ENCODE measurements around the gene ESRRA. TPM values are rescaled to one million over a fixed set of nuclear protein-coding genes. Genes with fewer than 3 reads are reported as not detected.
A peak's percentile ranks its signal among the peaks of the same experiment; 100 is the strongest.

The ESRRA gene
- polyA plus RNA-seq, 1 donor (not counting 4 experiments of a cell fraction or from before 2014, with no cell fraction given), result 20.8 TPM

DNA sequence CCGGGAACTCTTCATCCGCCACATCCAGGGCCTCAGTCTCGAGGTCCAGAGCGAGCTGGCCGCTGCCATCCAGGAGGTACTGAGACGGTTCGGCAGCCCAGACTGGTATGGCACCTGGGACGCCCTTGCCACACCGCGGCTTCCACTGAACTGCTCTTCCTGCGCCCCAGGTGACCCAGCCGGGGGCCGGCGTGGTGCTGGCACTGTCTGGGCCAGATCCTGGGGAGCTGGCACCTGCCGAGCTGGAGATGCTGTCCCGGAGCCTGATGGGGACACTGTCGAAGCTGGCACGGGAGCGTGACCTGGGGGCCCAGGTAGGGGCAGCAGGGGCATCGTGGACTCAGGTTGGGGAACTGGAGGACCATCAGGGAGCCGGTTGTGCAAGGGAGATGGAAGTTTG is 36.1 kb downstream of the ESRRA start:
- H4K20me1 ChIP-seq (ENCODE audit: control insufficient read depth, extremely low read depth, insufficient read depth, low read length), result no peaks in the 10 kb centered on the region
- no peak for TF ChIP-seq EZH2 (IDR thresholded peaks at IDR 0.05; ENCODE audit: low read length)
- TF ChIP-seq, protein P1, sequence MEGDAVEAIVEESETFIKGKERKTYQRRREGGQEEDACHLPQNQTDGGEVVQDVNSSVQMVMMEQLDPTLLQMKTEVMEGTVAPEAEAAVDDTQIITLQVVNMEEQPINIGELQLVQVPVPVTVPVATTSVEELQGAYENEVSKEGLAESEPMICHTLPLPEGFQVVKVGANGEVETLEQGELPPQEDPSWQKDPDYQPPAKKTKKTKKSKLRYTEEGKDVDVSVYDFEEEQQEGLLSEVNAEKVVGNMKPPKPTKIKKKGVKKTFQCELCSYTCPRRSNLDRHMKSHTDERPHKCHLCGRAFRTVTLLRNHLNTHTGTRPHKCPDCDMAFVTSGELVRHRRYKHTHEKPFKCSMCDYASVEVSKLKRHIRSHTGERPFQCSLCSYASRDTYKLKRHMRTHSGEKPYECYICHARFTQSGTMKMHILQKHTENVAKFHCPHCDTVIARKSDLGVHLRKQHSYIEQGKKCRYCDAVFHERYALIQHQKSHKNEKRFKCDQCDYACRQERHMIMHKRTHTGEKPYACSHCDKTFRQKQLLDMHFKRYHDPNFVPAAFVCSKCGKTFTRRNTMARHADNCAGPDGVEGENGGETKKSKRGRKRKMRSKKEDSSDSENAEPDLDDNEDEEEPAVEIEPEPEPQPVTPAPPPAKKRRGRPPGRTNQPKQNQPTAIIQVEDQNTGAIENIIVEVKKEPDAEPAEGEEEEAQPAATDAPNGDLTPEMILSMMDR (optimal IDR thresholded peaks at IDR 0.05 in 1 of 3, IDR thresholded peaks at IDR 0.05 in 1 of 3, conservative IDR thresholded peaks at IDR 0.05 in 1 of 3; ENCODE audit: extremely low read depth in 1 of 3, insufficient read depth in 2 of 3, low read length in 3 of 3), result no peak
- H3K79me2 ChIP-seq (ENCODE audit: control insufficient read depth, insufficient read depth, low read length), result no peaks in the 10 kb centered on the region
- no peaks in the 10 kb centered on the region for H3K9me1 ChIP-seq (ENCODE audit: control insufficient read depth, extremely low read depth, insufficient read depth, low read length)
- no peak overlapping the region for H3K9ac ChIP-seq (ENCODE audit: control insufficient read depth, extremely low read depth, insufficient read depth, low read length)
- H3K36me3 ChIP-seq (ENCODE audit: control insufficient read depth in 2 of 2, extremely low read depth in 1 of 2, insufficient read depth in 2 of 2, low read length in 2 of 2), result no peaks in the 10 kb centered on the region
- H3K4me2 ChIP-seq (ENCODE audit: control insufficient read depth, extremely low read depth, insufficient read depth, low read depth, low read length), result no peak overlapping the region
- H2AFZ ChIP-seq (ENCODE audit: control insufficient read depth, low read length), result no peak overlapping the region
- H3K9me3 ChIP-seq (ENCODE audit: control insufficient read depth, low read depth, low read length), result no peaks in the 10 kb centered on the region
- FAIRE-seq, result no peak
- no peak overlapping the region for H3K27ac ChIP-seq (ENCODE audit: control insufficient read depth, insufficient read depth, low read length)
- H3K4me1 ChIP-seq (ENCODE audit: control insufficient read depth, extremely low read depth, insufficient read depth, low read length), result peaks cover 11% of the 10 kb centered on the region
- dilution Hi-C loops (cut with MboI; ENCODE audit: extremely low pct_ligation_motif_present, low sequenced_read_pairs), result no loop called here
- DNase-seq (ENCODE audit: low read depth, low spot score), result no peak
- H3K4me3 ChIP-seq (ENCODE audit: control insufficient read depth in 2 of 3, extremely low read depth in 1 of 3, insufficient read depth in 2 of 3, low read depth in 1 of 3, low read length in 3 of 3), result no peak overlapping the region
- H3K27me3 ChIP-seq (ENCODE audit: control insufficient read depth, extremely low read depth, insufficient read depth, low read length), result no peaks in the 10 kb centered on the region

DNA sequence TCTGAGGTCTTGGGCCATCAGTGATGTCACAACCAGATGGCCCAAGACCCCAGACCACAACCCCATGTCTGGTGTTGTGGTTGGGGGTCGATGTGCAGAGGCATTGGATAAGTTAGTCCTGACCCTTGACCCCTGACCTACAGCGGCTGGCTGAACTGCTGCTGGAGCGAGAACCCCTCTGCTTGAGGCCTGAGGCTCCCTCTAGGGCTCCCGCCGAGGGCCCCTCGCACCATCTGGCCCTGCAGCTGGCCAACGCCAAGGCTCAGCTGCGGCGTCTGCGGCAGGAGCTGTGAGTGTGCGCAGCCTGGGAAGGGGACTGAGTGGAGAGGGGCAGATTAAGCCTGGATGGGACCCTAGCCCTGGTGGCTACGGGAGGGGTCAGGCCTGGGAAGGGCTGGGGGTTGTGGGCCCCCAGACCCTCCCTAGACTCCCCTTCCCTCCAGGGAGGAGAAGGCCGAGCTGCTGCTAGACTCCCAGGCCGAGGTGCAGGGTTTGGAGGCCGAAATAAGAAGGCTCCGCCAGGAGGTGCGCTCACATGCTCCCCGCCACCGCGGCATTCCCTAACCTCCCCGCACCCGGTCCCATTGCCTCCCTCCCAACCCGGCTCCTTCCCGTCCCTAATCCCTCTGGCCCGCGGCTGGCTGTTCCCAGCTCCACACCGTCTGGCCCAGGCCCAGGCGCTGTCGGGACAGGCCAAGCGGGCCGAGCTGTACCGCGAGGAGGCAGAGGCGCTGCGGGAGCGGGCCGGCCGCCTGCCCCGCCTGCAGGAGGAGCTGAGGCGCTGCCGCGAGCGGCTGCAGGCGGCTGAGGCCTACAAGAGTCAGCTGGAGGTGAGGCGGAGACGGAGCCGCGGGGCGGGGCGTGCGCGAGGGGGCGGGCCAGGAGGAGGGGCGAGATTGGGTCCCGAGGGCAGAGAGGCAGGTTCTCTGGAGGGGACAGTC is 36.8 kb downstream of the ESRRA start:
- Histone ChIP-seq H3K4me3 (ENCODE audit: control insufficient read depth in 2 of 3, extremely low read depth in 1 of 3, insufficient read depth in 2 of 3, low read depth in 1 of 3, low read length in 3 of 3) (peak overlapping the region; percentile 34 to 61 (median 53)), H3K27ac (ENCODE audit: control insufficient read depth, insufficient read depth, low read length) (peak overlapping the region; percentile 77), H3K9me3 (ENCODE audit: control insufficient read depth, low read depth, low read length) (no peaks in the 10 kb centered on the region), H3K9ac (ENCODE audit: control insufficient read depth, extremely low read depth, insufficient read depth, low read length) (peak overlapping the region; percentile 78), H3K79me2 (ENCODE audit: control insufficient read depth, insufficient read depth, low read length) (no peaks in the 10 kb centered on the region), H4K20me1 (ENCODE audit: control insufficient read depth, extremely low read depth, insufficient read depth, low read length) (no peaks in the 10 kb centered on the region), H2AFZ (ENCODE audit: control insufficient read depth, low read length) (peak overlapping the region; percentile 71), H3K9me1 (ENCODE audit: control insufficient read depth, extremely low read depth, insufficient read depth, low read length) (no peaks in the 10 kb centered on the region), H3K27me3 (ENCODE audit: control insufficient read depth, extremely low read depth, insufficient read depth, low read length) (no peaks in the 10 kb centered on the region), H3K4me2 (ENCODE audit: control insufficient read depth, extremely low read depth, insufficient read depth, low read depth, low read length) (peak overlapping the region; percentile 79), H3K36me3 (ENCODE audit: control insufficient read depth in 2 of 2, extremely low read depth in 1 of 2, insufficient read depth in 2 of 2, low read length in 2 of 2) (no peaks in the 10 kb centered on the region), H3K4me1 (ENCODE audit: control insufficient read depth, extremely low read depth, insufficient read depth, low read length) (peaks cover 13% of the 10 kb centered on the region)
- dilution Hi-C loops (cut with MboI; ENCODE audit: extremely low pct_ligation_motif_present, low sequenced_read_pairs), result no loop called here
- FAIRE-seq, result no peak
- TF ChIP-seq, protein P1 (optimal IDR thresholded peaks at IDR 0.05 in 1 of 3, IDR thresholded peaks at IDR 0.05 in 1 of 3, conservative IDR thresholded peaks at IDR 0.05 in 1 of 3; ENCODE audit: extremely low read depth in 1 of 3, insufficient read depth in 2 of 3, low read length in 3 of 3), result peak in 2 of 3 experiments; percentile 57 to 58
- TF ChIP-seq EZH2 (IDR thresholded peaks at IDR 0.05; ENCODE audit: low read length), result no peak
- no peak for DNase-seq (ENCODE audit: low read depth, low spot score)
